ENCODE data around the gene GYPE. TPM values are rescaled to one million over a fixed set of nuclear protein-coding genes. Genes with fewer than 3 reads are reported as not detected.
"Not testable (repeated sequence)": the region's sequence is repeated elsewhere in the genome, so short reads cannot be mapped to it uniquely, and the experiment has no call there.

GYPE gene
- total and polyA plus RNA-seq, 7 experiments from 2014 or later = 0.12 to 3.6 (median 1.4) TPM; not detected in 1

DNA sequence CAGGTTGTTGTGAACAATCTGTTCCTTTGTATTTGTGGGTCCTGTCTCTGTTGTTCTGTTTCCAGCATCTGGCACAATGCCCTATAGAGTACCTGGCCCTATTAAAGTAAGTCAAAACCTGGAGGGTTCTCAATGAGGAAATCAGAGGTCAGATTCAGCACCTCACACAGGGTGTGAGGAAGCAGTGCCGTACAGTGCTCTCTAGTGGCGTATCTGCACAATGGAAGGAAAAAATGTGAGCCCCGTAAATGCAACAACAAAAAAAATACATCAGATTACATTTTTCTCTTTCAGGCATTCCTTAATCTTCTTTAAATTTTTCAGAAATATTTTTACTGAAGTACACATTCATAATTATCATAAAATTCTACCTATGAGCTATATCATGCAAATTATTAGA, 2.5 kb upstream of the GYPE start:
- Mint-ChIP-seq H3K4me3 (peak overlapping the region in 6 of 10 donors; percentile 22 to 62 (median 34)), H3K4me1 (peaks cover 0 to 46% (median 6%) of the 10 kb centered on the region in 7 donors), H3K27me3 (peaks cover 0 to 29% (median 19%) of the 10 kb centered on the region in 5 donors)
- H3K4me1 ChIP-seq (ENCODE audit: control insufficient read depth in 2 of 2, insufficient read depth in 2 of 2, low read length in 2 of 2); H3K27me3 ChIP-seq (ENCODE audit: control insufficient read depth in 2 of 2, insufficient read depth in 2 of 2, low read length in 2 of 2); H3K27ac Mint-ChIP-seq; H3K9me3 Mint-ChIP-seq; H3K9me3 ChIP-seq (ENCODE audit: control insufficient read depth in 2 of 3, low read length in 3 of 3); POLR2A ChIA-PET; H3K4me3 ChIP-seq (ENCODE audit: low read length); H3K36me3 Mint-ChIP-seq; H3K36me3 ChIP-seq (ENCODE audit: control insufficient read depth in 2 of 3, insufficient read depth in 3 of 3, low read length in 3 of 3); CTCF ChIA-PET; H3K27ac ChIP-seq (ENCODE audit: low read depth, low read length): not testable (repeated sequence)
- intact Hi-C loops (cut with micrococcal nuclease) = loop anchor here (1.0 to 10.0 kb wide), 4 partner anchors 133 to 351 kb away; no protein-coding TSS in a partner anchor
- DNase-seq = peak in 1 of 9 donors; percentile 6
- ATAC-seq = peak; percentile 68

- H3K36me3 ChIP-seq (ENCODE audit: control insufficient read depth in 2 of 3, insufficient read depth in 3 of 3, low read length in 3 of 3); CTCF ChIA-PET; DNase-seq; H3K36me3 Mint-ChIP-seq; H3K4me1 ChIP-seq (ENCODE audit: control insufficient read depth in 2 of 2, insufficient read depth in 2 of 2, low read length in 2 of 2); ATAC-seq; POLR2A ChIA-PET; H3K9me3 ChIP-seq (ENCODE audit: control insufficient read depth in 2 of 3, low read length in 3 of 3); H3K27me3 ChIP-seq (ENCODE audit: control insufficient read depth in 2 of 2, insufficient read depth in 2 of 2, low read length in 2 of 2); H3K4me3 Mint-ChIP-seq; H3K27ac Mint-ChIP-seq; H3K4me3 ChIP-seq (ENCODE audit: low read length); H3K27ac ChIP-seq (ENCODE audit: low read depth, low read length); H3K9me3 Mint-ChIP-seq: not testable (repeated sequence)
- intact Hi-C loops (cut with micrococcal nuclease) = loop anchor here in 1 of 2 donors (10.0 kb wide), 1 partner anchor 130 kb away; no protein-coding TSS in a partner anchor
- Mint-ChIP-seq H3K4me1 (peaks cover 0 to 28% (median 3%) of the 10 kb centered on the region in 7 donors), H3K27me3 (peaks cover 0 to 20% (median 0%) of the 10 kb centered on the region in 5 donors)
These were observed 928 bp downstream of the GYPE start for GRCh38 chr4:143904431-143904830.

- intact Hi-C loops (cut with micrococcal nuclease); ATAC-seq; H3K27ac ChIP-seq (ENCODE audit: low read depth, low read length); H3K4me3 ChIP-seq (ENCODE audit: low read length); H3K4me1 ChIP-seq (ENCODE audit: control insufficient read depth in 2 of 2, insufficient read depth in 2 of 2, low read length in 2 of 2); H3K36me3 ChIP-seq (ENCODE audit: control insufficient read depth in 2 of 3, insufficient read depth in 3 of 3, low read length in 3 of 3); H3K4me1 Mint-ChIP-seq; DNase-seq; H3K27me3 Mint-ChIP-seq; POLR2A ChIA-PET; H3K27me3 ChIP-seq (ENCODE audit: control insufficient read depth in 2 of 2, insufficient read depth in 2 of 2, low read length in 2 of 2); H3K36me3 Mint-ChIP-seq; H3K4me3 Mint-ChIP-seq; H3K27ac Mint-ChIP-seq; H3K9me3 Mint-ChIP-seq; CTCF ChIA-PET; H3K9me3 ChIP-seq (ENCODE audit: control insufficient read depth in 2 of 3, low read length in 3 of 3): not testable (repeated sequence)
These were observed 15.0 kb downstream of the GYPE start for GRCh38 chr4:143890323-143890722.

GRCh38 chr4:143888189-143888588, 17.2 kb downstream of the GYPE start:
- intact Hi-C loops (cut with micrococcal nuclease); H3K36me3 Mint-ChIP-seq: not testable (repeated sequence)

GRCh38 chr4:143884965-143885364, 20.4 kb downstream of the GYPE start:
- H3K36me3 ChIP-seq (ENCODE audit: control insufficient read depth in 2 of 3, insufficient read depth in 3 of 3, low read length in 3 of 3); H3K4me1 Mint-ChIP-seq; DNase-seq; H3K27me3 ChIP-seq (ENCODE audit: control insufficient read depth in 2 of 2, insufficient read depth in 2 of 2, low read length in 2 of 2); H3K4me3 Mint-ChIP-seq; POLR2A ChIA-PET; H3K9me3 ChIP-seq (ENCODE audit: control insufficient read depth in 2 of 3, low read length in 3 of 3); H3K27me3 Mint-ChIP-seq; H3K4me1 ChIP-seq (ENCODE audit: control insufficient read depth in 2 of 2, insufficient read depth in 2 of 2, low read length in 2 of 2); H3K4me3 ChIP-seq (ENCODE audit: low read length); H3K27ac ChIP-seq (ENCODE audit: low read depth, low read length); H3K9me3 Mint-ChIP-seq; H3K27ac Mint-ChIP-seq; H3K36me3 Mint-ChIP-seq; ATAC-seq; CTCF ChIA-PET: not testable (repeated sequence)
- intact Hi-C loops (cut with micrococcal nuclease) = loop anchor here in 1 of 2 donors (5.0 kb wide), 1 partner anchor 122 kb away; no protein-coding TSS in a partner anchor

More at GRCh38 chr4:143888189-143888588, 17.2 kb downstream of the GYPE start:
- H3K27ac Mint-ChIP-seq; H3K36me3 ChIP-seq (ENCODE audit: control insufficient read depth in 2 of 3, insufficient read depth in 3 of 3, low read length in 3 of 3); H3K27me3 Mint-ChIP-seq; H3K27me3 ChIP-seq (ENCODE audit: control insufficient read depth in 2 of 2, insufficient read depth in 2 of 2, low read length in 2 of 2); H3K4me3 ChIP-seq (ENCODE audit: low read length); H3K4me3 Mint-ChIP-seq; CTCF ChIA-PET; DNase-seq; ATAC-seq; H3K4me1 Mint-ChIP-seq; POLR2A ChIA-PET; H3K4me1 ChIP-seq (ENCODE audit: control insufficient read depth in 2 of 2, insufficient read depth in 2 of 2, low read length in 2 of 2); H3K27ac ChIP-seq (ENCODE audit: low read depth, low read length); H3K9me3 Mint-ChIP-seq; H3K9me3 ChIP-seq (ENCODE audit: control insufficient read depth in 2 of 3, low read length in 3 of 3): not testable (repeated sequence)

DNA sequence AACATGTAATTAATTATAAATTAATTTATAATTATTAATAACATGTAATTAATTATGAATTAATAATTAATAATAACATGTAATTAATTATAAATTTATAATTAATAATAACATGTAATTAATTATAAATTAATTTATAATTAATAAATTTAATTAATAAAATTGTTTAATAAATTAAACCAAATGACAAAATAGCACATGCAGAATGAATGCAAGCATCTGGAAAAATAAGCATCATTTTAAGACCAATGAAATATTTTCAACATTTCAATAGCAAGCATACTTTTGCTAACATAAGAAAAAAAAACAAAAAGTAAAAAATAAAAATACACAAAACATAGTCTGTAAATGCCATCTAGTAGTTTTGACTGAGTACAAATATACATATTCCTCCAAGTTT, 21.8 kb downstream of the GYPE start:
- ChIA-PET CTCF (no interaction called here), POLR2A (no interaction called here)
- Histone ChIP-seq H3K27me3 (ENCODE audit: control insufficient read depth in 2 of 2, insufficient read depth in 2 of 2, low read length in 2 of 2) (no peaks in the 10 kb centered on the region), H3K9me3 (ENCODE audit: control insufficient read depth in 2 of 3, low read length in 3 of 3) (no peaks in the 10 kb centered on the region), H3K4me1 (ENCODE audit: control insufficient read depth in 2 of 2, insufficient read depth in 2 of 2, low read length in 2 of 2) (no peaks in the 10 kb centered on the region), H3K36me3 (ENCODE audit: control insufficient read depth in 2 of 3, insufficient read depth in 3 of 3, low read length in 3 of 3) (no peaks in the 10 kb centered on the region), H3K4me3 (ENCODE audit: low read length) (no peak overlapping the region), H3K27ac (ENCODE audit: low read depth, low read length) (no peak overlapping the region)
- ATAC-seq (no peak), DNase-seq (no peak)
- Mint-ChIP-seq H3K4me1 (no peaks in the 10 kb centered on the region), H3K27me3 (no peaks in the 10 kb centered on the region), H3K4me3 (no peak overlapping the region), H3K27ac (no peak overlapping the region), H3K36me3 (peaks cover 0 to 4% (median 0%) of the 10 kb centered on the region in 5 donors), H3K9me3 (no peaks in the 10 kb centered on the region)
- intact Hi-C loops (cut with micrococcal nuclease) = loop anchor here in 1 of 2 donors (5.0 kb wide), 1 partner anchor 124 kb away; no protein-coding TSS in a partner anchor

GRCh38 chr4:143882892-143883291, 22.5 kb downstream of the GYPE start:
- Histone ChIP-seq H3K4me3 (ENCODE audit: low read length) (no peak overlapping the region), H3K4me1 (ENCODE audit: control insufficient read depth in 2 of 2, insufficient read depth in 2 of 2, low read length in 2 of 2) (no peaks in the 10 kb centered on the region), H3K36me3 (ENCODE audit: control insufficient read depth in 2 of 3, insufficient read depth in 3 of 3, low read length in 3 of 3) (no peaks in the 10 kb centered on the region), H3K27ac (ENCODE audit: low read depth, low read length) (no peak overlapping the region), H3K9me3 (ENCODE audit: control insufficient read depth in 2 of 3, low read length in 3 of 3) (no peaks in the 10 kb centered on the region), H3K27me3 (ENCODE audit: control insufficient read depth in 2 of 2, insufficient read depth in 2 of 2, low read length in 2 of 2) (no peaks in the 10 kb centered on the region)
- ATAC-seq (no peak), DNase-seq (no peak)
- intact Hi-C loops (cut with micrococcal nuclease) = loop anchor here in 1 of 2 donors (5.0 kb wide), 1 partner anchor 124 kb away; no protein-coding TSS in a partner anchor
- H3K9me3 Mint-ChIP-seq = no peaks in the 10 kb centered on the region
- ChIA-PET POLR2A (no interaction called here), CTCF (no interaction called here)
- H3K27ac Mint-ChIP-seq = no peak overlapping the region
- no peaks in the 10 kb centered on the region for H3K4me1 Mint-ChIP-seq
- H3K4me3 Mint-ChIP-seq = no peak overlapping the region
- no peaks in the 10 kb centered on the region for H3K27me3 Mint-ChIP-seq
- H3K36me3 Mint-ChIP-seq = peaks cover 0 to 4% (median 0%) of the 10 kb centered on the region in 5 donors
